ENCODE measurements around the gene ZNF224.

DNA sequence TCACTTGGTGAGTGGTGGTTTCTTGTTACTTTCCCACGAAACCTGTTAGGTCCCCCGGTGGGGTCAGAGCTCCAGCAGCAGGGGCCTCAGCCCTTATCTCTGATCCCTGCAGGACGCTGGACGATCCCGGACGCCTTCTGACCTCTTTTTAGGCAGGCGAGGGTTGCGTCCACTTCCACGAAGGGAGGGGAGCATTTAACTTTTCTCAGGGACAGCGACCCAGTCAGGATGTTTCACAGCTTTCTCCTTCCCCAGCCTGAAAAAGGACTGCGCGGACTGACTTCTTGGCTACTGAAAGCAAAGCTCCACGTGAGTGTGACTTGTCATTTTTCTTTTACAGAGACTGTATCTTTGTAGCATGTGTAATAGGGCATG, 47.9 kb downstream of the ZNF224 start:
- TF ChIP-seq TOX (CRISPR knock-in tag; IDR thresholded peaks at IDR 0.05; ENCODE audit: borderline replicate concordance) (no peak), TCF4 (CRISPR knock-in tag; IDR thresholded peaks at IDR 0.05; ENCODE audit: borderline replicate concordance) (no peak), ZNF70 (CRISPR knock-in tag; IDR thresholded peaks at IDR 0.05) (no peak), CSDC2 (CRISPR knock-in tag; IDR thresholded peaks at IDR 0.05) (no peak), ZFP3 (CRISPR knock-in tag; IDR thresholded peaks at IDR 0.05) (no peak), GLIS3 (CRISPR knock-in tag; IDR thresholded peaks at IDR 0.05) (no peak), RARB (CRISPR knock-in tag; IDR thresholded peaks at IDR 0.05) (no peak), CREB5 (CRISPR knock-in tag; IDR thresholded peaks at IDR 0.05; ENCODE audit: low read depth) (no peak)

All from SK-N-SH treated with all-trans-retinoic acid at 6 μM for 48 hours (cell line).